Glutamatergic neuron (in vitro differentiated cells): ENCODE data around the gene C2CD5. TPM values are rescaled to one million over a fixed set of nuclear protein-coding genes. Genes with fewer than 3 reads are reported as not detected.

Source experiments
- DNase-seq: peaks from one replicate; pipeline ENCODE4 v3.0.0; 2022
- H3K27ac Mint-ChIP-seq: one replicate; pipeline ENCODE4 v1.8.0; 2020; ENCODE audit warnings: mild to moderate bottlenecking, mixed read lengths, inconsistent platforms; ENCODE audit not compliant: unreplicated experiment
- H3K27me3 Mint-ChIP-seq: one replicate; pipeline ENCODE4 v1.8.0; 2020; ENCODE audit warnings: mild to moderate bottlenecking, moderate library complexity, mixed read lengths, inconsistent platforms; ENCODE audit not compliant: unreplicated experiment
- H3K36me3 Mint-ChIP-seq: one replicate; pipeline ENCODE4 v1.8.0; 2020; ENCODE audit warnings: mild to moderate bottlenecking, mixed read lengths, inconsistent platforms; ENCODE audit not compliant: unreplicated experiment
- H3K4me1 Mint-ChIP-seq: one replicate; pipeline ENCODE4 v1.8.0; 2020; ENCODE audit warnings: mild to moderate bottlenecking, low read depth, mixed read lengths, inconsistent platforms; ENCODE audit not compliant: unreplicated experiment
- H3K4me3 Mint-ChIP-seq: one replicate; pipeline ENCODE4 v1.8.0; 2020; ENCODE audit warnings: mild to moderate bottlenecking, mixed read lengths, inconsistent platforms; ENCODE audit not compliant: unreplicated experiment
- H3K9me3 Mint-ChIP-seq: one replicate; pipeline ENCODE4 v1.8.0; 2020; ENCODE audit warnings: mild to moderate bottlenecking, moderate library complexity, mixed read lengths, inconsistent platforms; ENCODE audit not compliant: unreplicated experiment
- CTCF ChIP-seq: fragments of 200-600 bp; sonication (generic); IDR thresholded peaks from one replicate; pipeline ENCODE4 v1.5.0; 2021; ENCODE audit not compliant: partially characterized antibody, unreplicated experiment
- total RNA-seq: library from RNA; stranded (reverse); fragmentation: NEBNext Ultra II Directional; extraction: Animal tissue kit (Norgen Biotek cat#: 25700); gene quantifications from one replicate; pipeline ENCODE4 v1.2.1, GENCODE V29; 2021; ENCODE audit not compliant: unreplicated experiment

Gene C2CD5
- total RNA-seq, 1 donor from 2014 or later: 104 TPM

- Mint-ChIP-seq H3K9me3 (peaks cover 2% of the 10 kb centered on the region), H3K36me3 (peaks cover 5% of the 10 kb centered on the region), H3K27me3 (no peaks in the 10 kb centered on the region), H3K4me3 (no peak overlapping the region), H3K27ac (no peak overlapping the region), H3K4me1 (peaks cover 4% of the 10 kb centered on the region)
- no peak for DNase-seq
- TF ChIP-seq CTCF: no peak
Observed at GRCh38 chr12:22536971-22537544, 7.3 kb downstream of the C2CD5 start.

- Mint-ChIP-seq H3K9me3 (peaks cover 2% of the 10 kb centered on the region), H3K27ac (no peak overlapping the region), H3K4me3 (peak overlapping the region; percentile 23), H3K36me3 (peaks cover 8% of the 10 kb centered on the region), H3K27me3 (no peaks in the 10 kb centered on the region), H3K4me1 (peaks cover 3% of the 10 kb centered on the region)
- no peak for TF ChIP-seq CTCF
- no peak for DNase-seq
Observed at GRCh38 chr12:22536346-22536945, 7.9 kb downstream of the C2CD5 start.

- Mint-ChIP-seq H3K9me3 (no peaks in the 10 kb centered on the region), H3K27ac (no peak overlapping the region), H3K4me1 (no peaks in the 10 kb centered on the region), H3K27me3 (no peaks in the 10 kb centered on the region), H3K4me3 (no peak overlapping the region), H3K36me3 (peaks cover 13% of the 10 kb centered on the region)
- DNase-seq: no peak
- no peak for TF ChIP-seq CTCF
Observed at GRCh38 chr12:22535478-22535877, 8.9 kb downstream of the C2CD5 start.

- H3K4me3 Mint-ChIP-seq: no peak overlapping the region
- H3K4me1 Mint-ChIP-seq: no peaks in the 10 kb centered on the region
- TF ChIP-seq CTCF: no peak
- no peak for DNase-seq
- H3K36me3 Mint-ChIP-seq: peaks cover 13% of the 10 kb centered on the region
- H3K27ac Mint-ChIP-seq: no peak overlapping the region
- no peaks in the 10 kb centered on the region for H3K9me3 Mint-ChIP-seq
- no peaks in the 10 kb centered on the region for H3K27me3 Mint-ChIP-seq
Observed at GRCh38 chr12:22535038-22535437, 9.3 kb downstream of the C2CD5 start.

- no peak overlapping the region for H3K27ac Mint-ChIP-seq
- no peaks in the 10 kb centered on the region for H3K4me1 Mint-ChIP-seq
- no peak for TF ChIP-seq CTCF
- H3K9me3 Mint-ChIP-seq: no peaks in the 10 kb centered on the region
- no peak overlapping the region for H3K4me3 Mint-ChIP-seq
- H3K36me3 Mint-ChIP-seq: peaks cover 13% of the 10 kb centered on the region
- no peaks in the 10 kb centered on the region for H3K27me3 Mint-ChIP-seq
- DNase-seq: no peak
Observed at GRCh38 chr12:22533155-22533554, 11.2 kb downstream of the C2CD5 start.
